DMS 273 (cell line): ENCODE measurements around the gene SYT8.

ENCODE experiments used
- DNase-seq: peaks from one replicate; lab custom pipeline; 2025; ENCODE audit not compliant: unreplicated experiment; lab: John Stamatoyannopoulos, UW

Gene SYT8

DNA sequence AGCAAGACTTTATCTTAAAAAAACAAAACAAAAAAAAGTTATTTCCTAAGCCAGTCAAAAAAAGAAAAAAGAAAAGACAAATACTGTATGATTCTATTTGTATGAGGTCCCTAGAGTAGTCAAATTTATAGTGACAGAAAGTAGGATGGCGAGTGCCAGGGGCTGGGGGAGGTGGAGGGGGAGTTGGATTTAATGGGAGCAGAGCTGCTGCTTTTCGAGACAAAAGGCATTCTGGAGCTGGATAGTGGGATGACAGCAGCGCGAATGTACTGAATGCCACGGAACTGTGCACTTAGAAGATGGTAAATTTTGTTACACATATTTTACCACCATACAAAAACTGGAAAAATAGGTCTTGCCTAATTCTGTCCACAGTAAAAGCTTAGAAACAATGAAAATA, 17.8 kb upstream of the SYT8 start:
- DNase-seq, result no peak

DNA sequence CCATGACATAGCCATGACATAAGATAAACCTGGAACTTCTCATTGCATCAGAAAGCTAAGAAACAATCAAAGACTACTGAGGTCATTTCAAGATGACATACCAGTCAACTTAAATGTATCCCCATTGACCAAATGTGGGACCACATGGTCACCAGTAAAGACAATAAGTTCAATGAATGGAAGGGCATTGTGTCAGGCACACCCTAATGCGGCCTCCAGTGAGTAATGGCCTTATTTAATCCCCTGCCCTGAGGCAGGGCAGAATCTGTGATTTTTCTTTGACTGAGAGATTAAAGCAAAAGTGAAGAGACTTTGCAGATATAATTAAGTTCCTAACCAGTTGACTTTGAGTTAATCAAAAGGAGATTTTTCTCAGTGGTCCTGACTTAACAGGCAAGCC, 17.3 kb upstream of the SYT8 start:
- DNase-seq, result no peak

DNA sequence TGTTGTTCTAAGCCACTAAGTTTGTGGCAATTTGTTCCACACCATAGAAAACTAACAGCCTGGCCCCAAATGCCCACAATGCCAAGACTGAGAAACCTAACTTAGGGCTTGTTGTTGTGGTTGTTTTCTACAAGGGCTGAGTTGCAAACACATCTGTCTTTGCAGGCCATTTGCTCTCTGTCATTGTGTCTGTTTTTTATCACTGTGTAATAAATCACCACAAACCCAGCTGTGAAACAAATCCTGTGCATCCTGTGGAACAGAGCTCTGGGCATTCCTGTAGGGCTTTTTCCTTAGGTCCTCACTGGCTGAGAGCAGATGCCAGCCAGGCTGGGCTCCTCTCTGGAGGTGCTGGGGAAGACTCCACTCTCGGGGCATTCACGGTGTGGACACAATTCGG, 15.7 kb upstream of the SYT8 start:
- DNase-seq, result no peak

DNA sequence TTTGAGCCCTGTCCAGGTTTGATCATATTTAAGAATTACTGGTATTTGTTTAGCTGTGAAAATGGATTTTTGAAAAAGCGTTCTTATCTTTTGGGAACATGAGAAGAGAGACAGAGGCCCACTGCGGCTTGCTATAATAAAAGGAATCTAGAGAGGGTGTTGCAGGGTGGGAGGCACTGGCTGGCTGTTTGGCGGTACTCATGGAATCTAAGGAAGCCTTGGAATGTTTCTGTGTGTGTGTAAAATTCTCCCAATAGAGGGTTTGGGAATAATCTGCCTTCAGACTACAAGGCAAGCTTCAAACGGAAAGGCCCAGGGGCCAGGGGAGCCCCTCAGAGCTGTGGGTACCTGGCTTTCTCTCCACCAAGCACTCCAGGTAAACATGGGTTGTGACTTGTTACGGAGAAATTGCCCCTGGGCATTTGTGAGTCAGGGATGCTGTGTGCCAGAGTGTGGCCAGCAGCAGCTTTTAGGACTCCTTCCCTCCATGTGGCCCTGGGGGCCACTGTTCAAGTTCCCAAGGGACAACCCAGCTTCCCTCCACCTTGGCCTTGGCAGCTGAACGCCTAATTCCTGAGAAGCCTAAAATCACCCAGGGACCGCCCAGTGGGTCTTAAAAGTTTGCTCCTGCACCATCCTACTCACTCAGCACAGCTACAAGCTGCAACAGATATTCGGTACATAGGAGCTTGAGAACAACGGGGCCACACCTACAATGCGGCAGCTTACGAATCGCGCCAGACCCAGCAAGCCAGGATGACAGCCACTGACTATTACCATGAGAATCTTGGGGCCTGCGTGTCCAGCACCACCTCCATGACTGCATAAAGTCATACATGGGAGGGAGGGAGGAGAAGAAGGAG, 14.1 kb upstream of the SYT8 start:
- DNase-seq, result no peak

GRCh38 chr11:1821562-1821961, 13.2 kb upstream of the SYT8 start:
- DNase-seq, result no peak

DNA sequence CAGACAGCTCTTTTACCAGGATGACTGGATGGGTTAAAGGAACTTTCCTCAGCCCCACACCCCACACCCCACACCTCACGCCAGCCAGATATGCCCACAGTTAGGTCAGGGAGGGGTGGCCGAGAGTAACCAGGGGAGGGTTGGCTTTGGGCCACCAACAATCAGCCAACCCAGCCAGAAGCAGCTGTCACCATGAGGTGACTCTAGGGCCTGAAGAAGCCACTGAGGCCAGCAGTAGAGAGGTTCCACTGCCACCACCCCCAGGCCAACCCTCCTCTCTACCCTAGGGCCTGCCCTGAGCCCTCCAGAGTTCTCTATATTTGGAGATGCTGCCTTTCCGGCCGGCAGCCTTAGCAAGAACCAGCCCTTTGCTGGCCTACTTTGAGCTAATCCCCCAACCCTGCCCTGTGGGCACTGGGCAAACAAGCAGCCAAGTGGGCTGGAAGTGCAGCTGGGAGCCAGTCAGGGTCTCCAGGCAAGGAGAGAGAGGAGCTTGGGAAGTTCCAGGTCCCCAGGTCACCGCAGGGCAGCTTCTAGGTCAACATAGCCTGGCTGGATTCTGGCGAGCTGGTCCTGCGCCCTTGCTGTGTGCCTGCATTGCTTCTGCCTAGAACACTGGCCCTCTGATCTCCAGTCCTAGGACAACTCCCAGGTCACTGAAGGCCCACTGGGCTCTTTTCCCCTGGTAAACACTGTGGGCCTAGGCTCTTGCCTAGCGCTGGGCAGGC, 12.0 kb upstream of the SYT8 start:
- no peak for DNase-seq

- no peak for DNase-seq
Observed at GRCh38 chr11:1823376-1824220, 11.2 kb upstream of the SYT8 start.

DNA sequence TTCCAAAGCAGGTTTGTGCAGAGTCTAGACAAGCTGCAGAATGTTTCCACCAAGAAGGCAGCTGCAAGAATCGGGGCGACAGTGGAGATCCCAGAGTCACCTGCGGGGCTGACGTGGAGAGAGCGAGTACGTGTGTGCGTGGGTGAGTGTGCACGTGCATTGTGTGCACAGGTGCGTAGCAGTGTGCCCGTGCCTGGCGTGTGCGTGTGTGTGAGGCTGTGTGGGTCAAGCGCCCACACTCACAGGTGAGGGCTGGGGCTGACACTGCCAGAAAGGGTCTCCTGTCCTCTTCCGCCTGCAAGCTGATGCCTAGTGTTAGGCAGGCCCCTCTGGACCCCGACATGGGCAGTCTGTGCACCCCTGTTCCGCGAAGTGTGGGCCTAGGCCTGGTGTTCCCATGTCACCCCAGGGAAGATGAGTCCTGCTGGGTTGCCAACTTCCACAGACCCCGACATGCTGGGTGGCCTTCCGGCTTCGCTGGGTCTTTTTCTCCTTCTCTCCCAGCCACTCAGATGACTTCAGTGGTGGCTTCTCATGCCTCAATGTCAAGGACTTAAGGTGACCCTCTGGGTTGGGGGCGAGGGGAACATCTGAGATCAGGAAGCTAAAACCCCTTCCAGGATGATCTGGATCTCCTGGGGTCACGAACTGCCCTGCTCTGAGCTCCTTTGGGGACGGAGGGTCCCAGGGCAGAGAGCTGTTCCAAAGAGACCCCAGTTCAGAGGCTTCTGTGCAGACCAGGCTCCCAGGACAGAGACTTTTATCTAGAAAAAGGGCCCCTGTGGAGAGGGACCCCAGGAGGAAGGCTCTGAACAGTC, 10.4 kb upstream of the SYT8 start:
- no peak for DNase-seq

GRCh38 chr11:1825039-1825740, 9.6 kb upstream of the SYT8 start:
- no peak for DNase-seq

DNA sequence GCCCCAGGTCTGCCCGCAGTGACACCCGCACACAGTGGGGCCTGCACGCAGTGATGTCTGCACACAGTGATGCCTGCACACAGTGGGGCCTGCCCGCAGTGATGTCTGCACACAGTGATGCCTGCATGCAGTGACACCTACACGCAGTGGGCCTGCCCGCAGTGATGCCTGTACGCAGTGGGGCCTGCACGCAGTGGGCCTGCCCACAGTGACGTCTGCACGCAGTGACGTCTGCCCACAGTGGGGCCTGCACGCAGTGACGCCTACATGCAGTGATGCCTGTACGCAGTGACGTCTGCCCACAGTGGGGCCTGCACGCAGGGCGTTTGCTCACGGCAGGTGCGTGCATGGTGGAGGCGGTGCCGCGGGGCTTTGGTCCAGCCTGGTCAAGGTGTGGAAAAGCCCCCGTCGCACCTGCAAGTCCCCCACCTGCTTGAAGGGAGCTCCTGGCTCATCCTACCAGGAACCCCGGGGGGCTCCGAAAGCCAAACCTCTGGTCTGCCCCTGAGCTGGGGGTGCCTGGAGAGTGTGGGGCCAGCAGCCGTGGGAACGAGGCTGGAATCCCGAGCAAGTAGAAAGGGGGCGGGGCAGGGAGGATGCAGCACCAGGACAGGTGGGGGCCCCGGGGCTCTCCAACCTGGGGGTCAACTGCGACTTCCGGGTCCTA, 8.9 kb upstream of the SYT8 start:
- DNase-seq, result no peak

DNA sequence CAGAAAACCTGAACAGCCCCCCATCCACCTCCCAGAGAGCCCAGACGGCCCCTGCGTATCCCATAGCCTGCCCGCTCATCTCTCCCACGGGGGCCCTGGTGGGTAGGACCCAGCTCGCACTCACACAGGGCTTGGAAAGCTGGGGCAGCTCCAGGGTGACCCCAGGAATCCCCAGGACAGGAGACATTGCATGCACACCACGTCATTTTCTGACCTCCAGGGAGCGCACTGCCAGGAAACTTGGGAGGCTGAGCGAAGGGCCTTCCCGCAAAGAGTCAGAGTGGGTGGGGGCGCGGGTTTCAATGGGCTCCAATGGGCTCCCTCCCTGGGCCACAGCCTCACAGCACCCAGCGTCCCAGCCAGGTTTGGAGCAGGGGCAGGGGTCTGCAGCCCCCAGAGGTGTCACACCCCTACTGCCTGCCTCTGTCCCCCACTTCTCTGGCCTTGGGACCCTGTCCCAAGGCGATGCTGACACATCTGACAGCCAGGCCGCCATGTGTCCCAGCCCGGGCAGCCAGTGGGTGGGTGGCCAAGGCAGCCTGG, 8.2 kb upstream of the SYT8 start:
- peak; percentile 60 for DNase-seq

DNA sequence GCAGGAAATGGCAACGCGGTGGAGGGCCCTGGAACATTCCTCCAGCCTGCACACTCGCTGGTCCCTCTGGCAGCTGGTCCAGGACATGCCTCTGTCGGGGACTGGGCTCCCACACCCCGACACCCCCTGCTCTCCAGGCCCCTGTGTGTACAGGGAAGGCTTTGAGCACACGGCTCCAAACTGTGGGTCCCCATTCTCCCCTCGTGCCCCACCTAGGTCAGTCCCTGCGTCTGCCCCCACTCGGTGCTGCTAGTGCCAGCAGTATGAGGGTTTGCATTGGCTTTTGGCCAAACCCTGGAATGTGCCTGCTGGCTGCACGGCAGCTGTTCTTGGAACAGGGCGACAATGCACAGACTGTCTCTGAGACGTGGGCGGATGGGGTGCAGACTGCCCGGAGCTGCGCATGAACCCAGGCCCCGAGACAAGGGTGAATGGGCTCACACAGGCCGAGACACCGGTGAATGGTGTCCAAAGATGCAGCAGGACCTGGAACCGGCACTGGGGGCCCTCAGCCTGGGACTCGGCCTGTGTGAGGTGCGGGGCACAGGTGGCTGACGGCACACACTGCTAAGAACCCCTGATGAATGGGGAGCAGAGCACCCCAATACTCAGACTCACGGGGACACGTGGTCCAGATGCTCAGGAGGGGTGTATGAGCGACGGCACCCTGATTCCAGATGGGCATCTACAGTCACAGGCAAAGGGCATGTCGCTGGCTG, 7.5 kb upstream of the SYT8 start:
- DNase-seq, result peak; percentile 90

- DNase-seq, result no peak
Observed at GRCh38 chr11:1827931-1828330, 6.9 kb upstream of the SYT8 start.

- no peak for DNase-seq
Observed at GRCh38 chr11:1828542-1828941, 6.2 kb upstream of the SYT8 start.

DNA sequence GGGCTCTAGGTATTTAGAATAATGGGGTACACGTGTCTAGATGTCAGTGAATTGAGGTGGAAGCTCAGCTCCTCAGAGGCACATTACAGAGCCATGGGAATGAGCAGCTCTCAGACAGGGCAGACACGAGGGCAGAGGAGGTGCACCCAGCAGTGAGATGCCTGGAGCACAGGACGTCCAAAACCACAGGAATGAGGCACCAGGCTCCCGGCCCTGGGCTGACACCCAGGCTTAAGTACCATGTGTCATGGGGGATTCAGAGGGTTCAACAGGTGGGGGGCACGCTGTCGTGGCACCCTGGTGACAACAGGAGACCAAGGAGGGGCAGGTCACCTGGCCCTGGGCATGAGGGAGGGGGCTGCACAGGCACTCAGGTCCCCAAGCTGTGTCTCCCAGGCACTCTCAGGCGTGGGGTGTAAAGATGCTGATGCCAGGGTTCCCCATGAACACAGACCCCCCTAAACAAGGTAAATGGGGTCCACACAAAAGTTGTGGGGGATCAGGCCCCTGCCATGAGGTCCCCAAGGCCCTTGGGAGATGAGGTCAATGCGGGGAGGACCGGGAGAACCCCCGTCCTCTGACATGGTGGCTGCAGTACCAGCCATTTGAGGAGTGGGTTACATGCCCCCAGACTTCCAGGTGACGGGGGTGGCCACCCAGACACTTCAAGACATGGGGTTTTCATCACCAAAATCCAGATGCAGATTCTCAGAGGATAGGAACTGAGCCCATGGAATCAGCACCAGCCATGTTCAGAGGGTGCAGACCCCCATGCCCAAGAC, 5.6 kb upstream of the SYT8 start:
- DNase-seq, result peak; percentile 14

GRCh38 chr11:1830004-1830321, 4.8 kb upstream of the SYT8 start:
- DNase-seq, result no peak

DNA sequence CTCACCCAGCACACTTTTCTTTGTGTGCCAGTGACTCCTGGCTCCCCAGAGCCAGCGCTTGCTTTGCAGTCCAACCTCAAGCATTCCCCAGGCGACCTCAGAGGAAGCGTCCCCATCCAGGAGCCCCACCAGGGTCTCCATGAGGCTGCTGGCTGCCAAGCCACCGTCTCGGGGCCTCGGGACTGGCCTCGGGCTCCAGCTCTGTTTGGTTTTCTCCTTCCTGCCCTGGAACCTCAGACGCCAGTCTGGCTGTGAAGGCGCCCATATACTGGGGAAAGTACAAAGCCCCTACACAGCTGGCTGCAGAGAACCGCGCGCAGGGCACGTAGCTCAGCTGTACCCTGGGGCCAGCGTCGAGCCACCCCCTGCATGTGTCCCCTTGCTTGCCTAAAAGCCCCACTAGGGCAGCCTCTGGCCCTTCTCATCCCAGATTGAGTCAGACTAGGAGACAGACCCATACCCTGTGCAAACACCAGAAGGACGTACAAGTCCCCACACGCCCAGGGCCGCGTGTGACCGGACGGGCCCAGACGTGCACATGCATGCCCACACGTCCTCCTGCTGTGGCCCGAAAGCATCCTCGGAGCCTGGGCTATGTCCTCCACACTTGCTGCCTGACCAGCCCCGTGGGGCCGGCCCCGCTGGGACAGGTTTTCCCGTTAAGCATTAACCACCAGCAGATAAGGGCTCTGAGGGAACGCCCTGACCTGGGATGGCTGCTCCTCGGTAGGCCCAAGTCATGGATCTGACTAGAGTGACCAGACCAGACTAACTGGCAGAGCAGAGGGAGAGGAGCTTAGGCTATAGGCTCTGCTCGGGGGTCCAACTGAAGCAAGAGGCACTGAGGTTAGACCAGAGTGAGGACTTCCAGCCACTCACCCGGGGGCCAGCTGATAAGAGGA, 4.2 kb upstream of the SYT8 start:
- DNase-seq, result peak; percentile 77
